ENCODE data around the gene SEMA4A.

The SEMA4A gene

GRCh38 chr1:156136970-156137483 lies 16.4 kb upstream of the SEMA4A start:
- Histone ChIP-seq H3K4me1 (ENCODE audit: control insufficient read depth in 2 of 2, insufficient read depth in 2 of 2, low read length in 2 of 2) (no peaks in the 10 kb centered on the region), H3K4me3 (ENCODE audit: low read length in 2 of 2) (no peak overlapping the region), H3K9ac (ENCODE audit: low read depth in 1 of 2, low read length in 2 of 2) (no peak overlapping the region), H3K9me3 (ENCODE audit: control insufficient read depth in 2 of 2, low read length in 2 of 2) (no peaks in the 10 kb centered on the region), H3K27me3 (ENCODE audit: control insufficient read depth in 2 of 2, insufficient read depth in 2 of 2, low read length in 2 of 2) (no peaks in the 10 kb centered on the region), H3K27ac (ENCODE audit: low read depth in 2 of 2, low read length in 2 of 2) (no peak overlapping the region), H3K36me3 (ENCODE audit: control insufficient read depth in 2 of 2, insufficient read depth in 2 of 2, low read length in 2 of 2) (peaks cover 62 to 65% of the 10 kb centered on the region in 2 donors)

GRCh38 chr1:156138458-156138867 lies 14.9 kb upstream of the SEMA4A start:
- no peaks in the 10 kb centered on the region for H3K27me3 ChIP-seq (ENCODE audit: control insufficient read depth in 2 of 2, insufficient read depth in 2 of 2, low read length in 2 of 2)
- no peak overlapping the region for H3K4me3 ChIP-seq (ENCODE audit: low read length in 2 of 2)
- H3K27ac ChIP-seq (ENCODE audit: low read depth in 2 of 2, low read length in 2 of 2) = no peak overlapping the region
- peaks cover 57 to 61% of the 10 kb centered on the region in 2 donors for H3K36me3 ChIP-seq (ENCODE audit: control insufficient read depth in 2 of 2, insufficient read depth in 2 of 2, low read length in 2 of 2)
- no peaks in the 10 kb centered on the region for H3K9me3 ChIP-seq (ENCODE audit: control insufficient read depth in 2 of 2, low read length in 2 of 2)
- H3K4me1 ChIP-seq (ENCODE audit: control insufficient read depth in 2 of 2, insufficient read depth in 2 of 2, low read length in 2 of 2) = no peaks in the 10 kb centered on the region
- H3K9ac ChIP-seq (ENCODE audit: low read depth in 1 of 2, low read length in 2 of 2) = no peak overlapping the region

- H3K9ac ChIP-seq (ENCODE audit: low read depth in 1 of 2, low read length in 2 of 2) = no peak overlapping the region
- H3K27me3 ChIP-seq (ENCODE audit: control insufficient read depth in 2 of 2, insufficient read depth in 2 of 2, low read length in 2 of 2) = no peaks in the 10 kb centered on the region
- H3K36me3 ChIP-seq (ENCODE audit: control insufficient read depth in 2 of 2, insufficient read depth in 2 of 2, low read length in 2 of 2) = peaks cover 31 to 37% of the 10 kb centered on the region in 2 donors
- H3K27ac ChIP-seq (ENCODE audit: low read depth in 2 of 2, low read length in 2 of 2) = no peak overlapping the region
- H3K4me1 ChIP-seq (ENCODE audit: control insufficient read depth in 2 of 2, insufficient read depth in 2 of 2, low read length in 2 of 2) = peaks cover 1 to 3% of the 10 kb centered on the region in 2 donors
- H3K4me3 ChIP-seq (ENCODE audit: low read length in 2 of 2) = no peak overlapping the region
- no peaks in the 10 kb centered on the region for H3K9me3 ChIP-seq (ENCODE audit: control insufficient read depth in 2 of 2, low read length in 2 of 2)
Measured at GRCh38 chr1:156140879-156141707, 12.3 kb upstream of the SEMA4A start.

GRCh38 chr1:156143765-156144489 lies 9.5 kb upstream of the SEMA4A start:
- Histone ChIP-seq H3K9me3 (ENCODE audit: control insufficient read depth in 2 of 2, low read length in 2 of 2) (no peaks in the 10 kb centered on the region), H3K4me1 (ENCODE audit: control insufficient read depth in 2 of 2, insufficient read depth in 2 of 2, low read length in 2 of 2) (peaks cover 12 to 13% of the 10 kb centered on the region in 2 donors), H3K9ac (ENCODE audit: low read depth in 1 of 2, low read length in 2 of 2) (no peak overlapping the region), H3K27me3 (ENCODE audit: control insufficient read depth in 2 of 2, insufficient read depth in 2 of 2, low read length in 2 of 2) (no peaks in the 10 kb centered on the region), H3K36me3 (ENCODE audit: control insufficient read depth in 2 of 2, insufficient read depth in 2 of 2, low read length in 2 of 2) (peaks cover 5 to 8% of the 10 kb centered on the region in 2 donors), H3K4me3 (ENCODE audit: low read length in 2 of 2) (no peak overlapping the region), H3K27ac (ENCODE audit: low read depth in 2 of 2, low read length in 2 of 2) (no peak overlapping the region)

DNA sequence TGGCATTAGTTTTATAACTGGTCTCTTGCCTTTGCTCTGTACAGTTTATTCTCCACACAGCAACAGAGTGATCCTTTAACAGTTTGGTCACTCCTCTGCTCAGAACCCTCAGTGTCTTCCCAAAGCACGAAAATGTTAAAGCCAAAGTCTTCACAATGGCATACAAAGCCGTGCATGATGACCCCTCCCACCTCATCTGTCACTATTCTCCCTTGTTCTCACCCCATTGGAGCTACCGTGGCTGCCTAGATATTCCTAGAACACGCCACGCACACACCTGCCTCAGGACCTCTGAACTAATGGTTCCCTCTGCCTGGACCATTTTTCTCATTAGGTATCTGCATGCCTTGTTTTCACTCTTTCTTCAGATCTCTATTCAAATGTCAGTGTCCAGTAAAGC lies 8.6 kb upstream of the SEMA4A start:
- Histone ChIP-seq H3K27ac (ENCODE audit: low read depth in 2 of 2, low read length in 2 of 2) (no peak overlapping the region), H3K36me3 (ENCODE audit: control insufficient read depth in 2 of 2, insufficient read depth in 2 of 2, low read length in 2 of 2) (peaks cover 4 to 6% of the 10 kb centered on the region in 2 donors), H3K4me1 (ENCODE audit: control insufficient read depth in 2 of 2, insufficient read depth in 2 of 2, low read length in 2 of 2) (peaks cover 12 to 13% of the 10 kb centered on the region in 2 donors), H3K27me3 (ENCODE audit: control insufficient read depth in 2 of 2, insufficient read depth in 2 of 2, low read length in 2 of 2) (no peaks in the 10 kb centered on the region), H3K9me3 (ENCODE audit: control insufficient read depth in 2 of 2, low read length in 2 of 2) (no peaks in the 10 kb centered on the region), H3K9ac (ENCODE audit: low read depth in 1 of 2, low read length in 2 of 2) (no peak overlapping the region), H3K4me3 (ENCODE audit: low read length in 2 of 2) (no peak overlapping the region)

DNA sequence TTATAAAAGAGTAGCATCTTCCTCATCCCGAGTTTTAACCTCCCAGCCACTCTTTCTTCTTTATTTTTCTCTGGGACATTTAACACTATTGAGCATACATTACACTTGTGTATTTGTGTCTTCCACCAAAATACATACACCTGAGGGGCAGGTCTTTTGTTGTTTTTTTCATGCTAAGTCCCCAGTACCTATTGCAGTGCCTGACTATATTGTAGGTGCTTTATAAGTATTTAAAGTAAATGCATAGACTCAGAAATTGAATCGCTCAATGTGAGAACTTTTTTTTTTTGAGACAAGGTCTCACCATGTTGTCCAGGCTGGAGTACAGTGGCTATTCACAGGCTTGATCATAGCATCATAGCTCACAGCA lies 7.8 kb upstream of the SEMA4A start:
- Histone ChIP-seq H3K4me1 (ENCODE audit: control insufficient read depth in 2 of 2, insufficient read depth in 2 of 2, low read length in 2 of 2) (peaks cover 13 to 14% of the 10 kb centered on the region in 2 donors), H3K4me3 (ENCODE audit: low read length in 2 of 2) (no peak overlapping the region), H3K36me3 (ENCODE audit: control insufficient read depth in 2 of 2, insufficient read depth in 2 of 2, low read length in 2 of 2) (no peaks in the 10 kb centered on the region), H3K27ac (ENCODE audit: low read depth in 2 of 2, low read length in 2 of 2) (no peak overlapping the region), H3K27me3 (ENCODE audit: control insufficient read depth in 2 of 2, insufficient read depth in 2 of 2, low read length in 2 of 2) (no peaks in the 10 kb centered on the region), H3K9me3 (ENCODE audit: control insufficient read depth in 2 of 2, low read length in 2 of 2) (no peaks in the 10 kb centered on the region), H3K9ac (ENCODE audit: low read depth in 1 of 2, low read length in 2 of 2) (no peak overlapping the region)

DNA sequence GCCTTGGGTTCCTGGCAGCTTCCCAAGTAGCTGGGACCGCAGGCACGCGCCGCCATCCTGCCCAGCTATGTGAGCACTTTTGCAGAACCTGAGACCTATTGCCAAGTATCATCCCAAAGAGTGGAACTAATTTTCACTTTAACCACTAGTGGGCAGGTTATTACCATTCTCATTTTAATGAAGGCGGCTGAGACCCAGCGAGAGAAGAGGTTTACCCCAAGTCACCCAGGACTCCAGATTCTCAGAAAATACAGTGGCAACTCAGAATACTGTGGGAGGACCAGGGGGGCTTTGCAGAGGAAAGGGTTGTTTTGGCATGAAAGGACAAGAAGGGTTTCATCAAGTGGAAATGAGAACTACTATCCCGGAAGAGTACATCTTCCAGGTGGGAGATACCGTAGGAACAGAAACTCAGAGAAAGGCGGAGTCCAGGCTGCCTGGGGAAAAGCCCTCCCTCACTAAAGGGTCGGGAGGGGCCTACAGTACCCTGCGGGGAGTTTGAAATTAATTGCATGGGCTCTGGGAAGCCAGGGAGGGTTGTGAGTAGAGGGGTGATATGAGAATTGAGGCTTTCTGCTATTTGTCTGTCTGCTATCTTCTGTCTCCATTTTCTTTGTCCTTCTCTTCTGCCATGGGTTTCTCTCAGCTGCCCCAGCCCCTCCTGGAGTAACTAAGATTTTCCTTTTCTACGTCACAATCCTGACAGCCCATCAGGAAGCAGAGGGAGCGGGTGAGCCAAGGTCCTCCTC lies 7.2 kb upstream of the SEMA4A start:
- H3K4me1 ChIP-seq (ENCODE audit: control insufficient read depth in 2 of 2, insufficient read depth in 2 of 2, low read length in 2 of 2) = peaks cover 13 to 17% of the 10 kb centered on the region in 2 donors
- peak overlapping the region in 1 of 2 donors; percentile 38 for H3K4me3 ChIP-seq (ENCODE audit: low read length in 2 of 2)
- H3K36me3 ChIP-seq (ENCODE audit: control insufficient read depth in 2 of 2, insufficient read depth in 2 of 2, low read length in 2 of 2) = no peaks in the 10 kb centered on the region
- no peak overlapping the region for H3K9ac ChIP-seq (ENCODE audit: low read depth in 1 of 2, low read length in 2 of 2)
- H3K27ac ChIP-seq (ENCODE audit: low read depth in 2 of 2, low read length in 2 of 2) = peak overlapping the region in 1 of 2 donors; percentile 0
- H3K9me3 ChIP-seq (ENCODE audit: control insufficient read depth in 2 of 2, low read length in 2 of 2) = no peaks in the 10 kb centered on the region
- no peaks in the 10 kb centered on the region for H3K27me3 ChIP-seq (ENCODE audit: control insufficient read depth in 2 of 2, insufficient read depth in 2 of 2, low read length in 2 of 2)

DNA sequence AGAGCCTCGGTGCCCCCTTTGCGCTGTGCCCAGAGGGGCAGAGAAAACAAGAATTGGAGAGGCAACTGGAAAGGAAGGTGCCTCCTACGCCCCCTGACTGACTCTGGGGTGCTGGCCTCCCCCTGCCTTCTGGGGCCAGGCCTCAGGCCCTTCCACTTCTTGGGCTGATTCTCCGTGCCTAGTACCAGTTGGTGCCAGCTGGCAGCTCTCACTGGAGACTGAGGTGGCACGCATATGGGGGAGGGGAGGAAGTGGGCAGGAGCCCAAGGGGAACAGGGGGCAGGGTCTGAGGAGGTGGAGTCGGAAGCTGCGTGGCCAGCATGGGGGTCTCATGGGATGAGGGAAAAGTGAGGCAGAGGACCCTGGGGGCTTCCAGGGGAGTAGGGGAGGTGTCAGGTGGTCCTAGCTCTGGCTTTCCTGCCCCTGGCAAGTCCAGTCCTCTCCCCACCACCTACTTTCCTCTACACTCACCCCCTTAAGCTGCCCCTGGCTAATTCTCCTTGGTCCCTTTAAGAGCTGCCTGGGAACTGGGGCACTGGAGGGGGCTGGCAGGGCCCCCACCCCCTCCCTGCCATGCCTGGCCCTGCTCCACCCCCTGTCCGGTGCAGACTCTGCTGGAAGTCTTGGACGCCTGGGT lies 6.5 kb upstream of the SEMA4A start:
- Histone ChIP-seq H3K9ac (ENCODE audit: low read depth in 1 of 2, low read length in 2 of 2) (no peak overlapping the region), H3K4me1 (ENCODE audit: control insufficient read depth in 2 of 2, insufficient read depth in 2 of 2, low read length in 2 of 2) (peaks cover 13 to 18% of the 10 kb centered on the region in 2 donors), H3K27me3 (ENCODE audit: control insufficient read depth in 2 of 2, insufficient read depth in 2 of 2, low read length in 2 of 2) (no peaks in the 10 kb centered on the region), H3K36me3 (ENCODE audit: control insufficient read depth in 2 of 2, insufficient read depth in 2 of 2, low read length in 2 of 2) (no peaks in the 10 kb centered on the region), H3K27ac (ENCODE audit: low read depth in 2 of 2, low read length in 2 of 2) (peak overlapping the region in 1 of 2 donors; percentile 0), H3K4me3 (ENCODE audit: low read length in 2 of 2) (no peak overlapping the region), H3K9me3 (ENCODE audit: control insufficient read depth in 2 of 2, low read length in 2 of 2) (no peaks in the 10 kb centered on the region)

DNA sequence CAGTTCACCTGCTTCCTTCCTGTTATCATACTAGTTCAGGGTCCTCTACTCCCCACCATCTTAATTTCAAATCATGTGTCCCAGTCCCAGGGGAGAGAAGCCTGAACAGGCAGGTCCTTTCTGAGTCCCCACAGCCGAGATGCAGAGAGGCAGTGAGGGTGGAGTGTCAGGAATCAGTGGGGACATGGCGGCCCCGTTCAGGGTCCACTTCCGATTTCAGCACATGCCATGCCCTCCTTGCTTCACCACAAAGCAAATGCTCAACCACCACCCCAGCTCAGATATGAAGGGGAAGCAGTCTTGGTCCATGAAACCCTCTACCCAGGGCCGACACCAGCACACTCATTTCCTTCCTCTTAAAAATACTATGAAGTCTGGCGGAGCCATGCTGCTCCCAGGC lies 5.2 kb upstream of the SEMA4A start:
- no peaks in the 10 kb centered on the region for H3K36me3 ChIP-seq (ENCODE audit: control insufficient read depth in 2 of 2, insufficient read depth in 2 of 2, low read length in 2 of 2)
- no peaks in the 10 kb centered on the region for H3K27me3 ChIP-seq (ENCODE audit: control insufficient read depth in 2 of 2, insufficient read depth in 2 of 2, low read length in 2 of 2)
- H3K4me1 ChIP-seq (ENCODE audit: control insufficient read depth in 2 of 2, insufficient read depth in 2 of 2, low read length in 2 of 2) = peaks cover 15 to 18% of the 10 kb centered on the region in 2 donors

More for the DNA sequence above, 5.2 kb upstream of the SEMA4A start:
- peak overlapping the region; percentile 1 to 58 for H3K27ac ChIP-seq (ENCODE audit: low read depth in 2 of 2, low read length in 2 of 2)
- H3K9me3 ChIP-seq (ENCODE audit: control insufficient read depth in 2 of 2, low read length in 2 of 2) = no peaks in the 10 kb centered on the region
- no peak overlapping the region for H3K4me3 ChIP-seq (ENCODE audit: low read length in 2 of 2)
- H3K9ac ChIP-seq (ENCODE audit: low read depth in 1 of 2, low read length in 2 of 2) = no peak overlapping the region

Measured in mucosa of rectum (tissue), 2 donors.